ENCODE data around the gene TPT1.
"Not testable (repeated sequence)": the region's sequence is repeated elsewhere in the genome, so short reads cannot be mapped to it uniquely, and the experiment has no call there.

The TPT1 gene

GRCh38 chr13:45341034-45341798 lies at the start of gene TPT1:
TPT1 (minus strand) TSS chr13:45341183; CDS start chr13:45341069, 114 bp downstream.
- peak; percentile 99 for DNase-seq

GRCh38 chr13:45390348-45390747 lies 49.4 kb upstream of the TPT1 start:
- not testable (repeated sequence) for DNase-seq

GRCh38 chr13:45388664-45389063 lies 47.7 kb upstream of the TPT1 start:
- no peak for DNase-seq

GRCh38 chr13:45386892-45387575 lies 46.1 kb upstream of the TPT1 start:
- DNase-seq: peak; percentile 45

- no peak for DNase-seq
Measured at GRCh38 chr13:45385907-45386553, 45.0 kb upstream of the TPT1 start.

GRCh38 chr13:45385320-45385719 lies 44.3 kb upstream of the TPT1 start:
- DNase-seq: no peak

- DNase-seq: no peak
Measured at GRCh38 chr13:45384474-45385174, 43.6 kb upstream of the TPT1 start.

- not testable (repeated sequence) for DNase-seq
Measured at GRCh38 chr13:45382739-45383138, 41.8 kb upstream of the TPT1 start.

GRCh38 chr13:45381196-45381595 lies 40.2 kb upstream of the TPT1 start:
- DNase-seq: no peak

- not testable (repeated sequence) for DNase-seq
Measured at GRCh38 chr13:45380708-45381107, 39.7 kb upstream of the TPT1 start.

- not testable (repeated sequence) for DNase-seq
Measured at GRCh38 chr13:45379516-45379915, 38.5 kb upstream of the TPT1 start.

- DNase-seq: not testable (repeated sequence)
Measured at GRCh38 chr13:45378786-45379185, 37.8 kb upstream of the TPT1 start.

GRCh38 chr13:45377314-45377713 lies 36.3 kb upstream of the TPT1 start:
- not testable (repeated sequence) for DNase-seq

GRCh38 chr13:45376651-45377050 lies 35.7 kb upstream of the TPT1 start:
- DNase-seq: not testable (repeated sequence)

GRCh38 chr13:45374917-45375316 lies 33.9 kb upstream of the TPT1 start:
- DNase-seq: no peak

GRCh38 chr13:45373162-45373547 lies 32.2 kb upstream of the TPT1 start:
- DNase-seq: no peak

GRCh38 chr13:45372189-45373161 lies 31.5 kb upstream of the TPT1 start:
- no peak for DNase-seq

GRCh38 chr13:45370922-45371406 lies 30.0 kb upstream of the TPT1 start:
- DNase-seq: peak; percentile 67

- no peak for DNase-seq
Measured at GRCh38 chr13:45369116-45369515, 28.1 kb upstream of the TPT1 start.

GRCh38 chr13:45368571-45368970 lies 27.6 kb upstream of the TPT1 start:
- no peak for DNase-seq

- no peak for DNase-seq
Measured at GRCh38 chr13:45368005-45368404, 27.0 kb upstream of the TPT1 start.

- peak; percentile 89 for DNase-seq
Measured at GRCh38 chr13:45367358-45367757, 26.4 kb upstream of the TPT1 start.
